ENCODE measurements around the gene GPC3.

- no peak for TF ChIP-seq RNF2 (IDR thresholded peaks at IDR 0.05; ENCODE audit: borderline replicate concordance, low read depth)
- no peak for TF ChIP-seq EP300 (IDR thresholded peaks at IDR 0.05)
- no peak for TF ChIP-seq CEBPB (IDR thresholded peaks at IDR 0.05)
- no peak for TF ChIP-seq CTCF (IDR thresholded peaks at IDR 0.05)
- TF ChIP-seq KDM1A (IDR thresholded peaks at IDR 0.05; ENCODE audit: low read depth): no peak
- TF ChIP-seq POLR2A (IDR thresholded peaks at IDR 0.05; ENCODE audit: low read length): no peak
- TF ChIP-seq, protein P1, sequence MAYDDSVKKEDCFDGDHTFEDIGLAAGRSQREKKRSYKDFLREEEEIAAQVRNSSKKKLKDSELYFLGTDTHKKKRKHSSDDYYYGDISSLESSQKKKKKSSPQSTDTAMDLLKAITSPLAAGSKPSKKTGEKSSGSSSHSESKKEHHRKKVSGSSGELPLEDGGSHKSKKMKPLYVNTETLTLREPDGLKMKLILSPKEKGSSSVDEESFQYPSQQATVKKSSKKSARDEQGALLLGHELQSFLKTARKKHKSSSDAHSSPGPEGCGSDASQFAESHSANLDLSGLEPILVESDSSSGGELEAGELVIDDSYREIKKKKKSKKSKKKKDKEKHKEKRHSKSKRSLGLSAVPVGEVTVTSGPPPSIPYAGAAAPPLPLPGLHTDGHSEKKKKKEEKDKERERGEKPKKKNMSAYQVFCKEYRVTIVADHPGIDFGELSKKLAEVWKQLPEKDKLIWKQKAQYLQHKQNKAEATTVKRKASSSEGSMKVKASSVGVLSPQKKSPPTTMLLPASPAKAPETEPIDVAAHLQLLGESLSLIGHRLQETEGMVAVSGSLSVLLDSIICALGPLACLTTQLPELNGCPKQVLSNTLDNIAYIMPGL (CRISPR knock-in tag; IDR thresholded peaks at IDR 0.05; ENCODE audit: borderline replicate concordance): no peak
- TF ChIP-seq FOSL2 (IDR thresholded peaks at IDR 0.05): no peak
- no peak for TF ChIP-seq FOSL2 (CRISPR knock-in tag; IDR thresholded peaks at IDR 0.05)
- no peak for TF ChIP-seq SREBF2 (IDR thresholded peaks at IDR 0.05)
- TF ChIP-seq MAFK (IDR thresholded peaks at IDR 0.05; ENCODE audit: partially characterized antibody): no peak
- TF ChIP-seq RFX5 (IDR thresholded peaks at IDR 0.05): no peak
- TF ChIP-seq CHD4 (IDR thresholded peaks at IDR 0.05; ENCODE audit: borderline replicate concordance): no peak
- TF ChIP-seq JUN (IDR thresholded peaks at IDR 0.05): no peak
Measured at GRCh38 chrX:133607419-133608348, 377.7 kb downstream of the GPC3 start.
